HG03571 (cell line): ENCODE data around the gene CCDC92B.

Experiments
- ATAC-seq: cut with Tn5 transposase; IDR thresholded peaks from one replicate; pipeline ENCODE4 v1.9.1; 2021; ENCODE audit not compliant: unreplicated experiment

CCDC92B gene

DNA sequence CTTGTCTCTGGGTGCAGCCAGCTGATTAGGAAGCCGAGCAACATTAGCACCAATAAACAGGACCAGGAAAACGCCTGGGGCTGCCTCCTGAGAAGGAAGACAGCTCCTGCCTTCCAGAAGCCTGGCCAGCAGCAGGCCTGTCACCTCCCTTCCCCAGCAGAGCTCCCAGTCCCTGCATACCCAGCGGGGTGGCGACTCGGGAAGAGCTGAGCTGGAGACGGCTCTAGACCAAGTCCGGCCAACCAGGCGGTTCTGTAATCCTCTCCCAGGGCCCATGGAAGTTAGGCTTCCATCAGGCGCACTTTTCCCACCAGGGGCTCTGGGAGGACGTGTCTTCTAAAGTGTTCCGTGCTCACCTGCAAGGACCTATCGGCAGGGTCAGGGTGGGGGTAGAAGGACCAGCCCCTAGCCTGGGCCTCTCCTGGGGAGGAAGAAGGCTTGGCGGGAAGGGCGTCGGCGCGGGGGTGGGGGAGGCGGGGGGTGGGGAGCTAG lies 25.9 kb downstream of the CCDC92B start:
- ATAC-seq: no peak

DNA sequence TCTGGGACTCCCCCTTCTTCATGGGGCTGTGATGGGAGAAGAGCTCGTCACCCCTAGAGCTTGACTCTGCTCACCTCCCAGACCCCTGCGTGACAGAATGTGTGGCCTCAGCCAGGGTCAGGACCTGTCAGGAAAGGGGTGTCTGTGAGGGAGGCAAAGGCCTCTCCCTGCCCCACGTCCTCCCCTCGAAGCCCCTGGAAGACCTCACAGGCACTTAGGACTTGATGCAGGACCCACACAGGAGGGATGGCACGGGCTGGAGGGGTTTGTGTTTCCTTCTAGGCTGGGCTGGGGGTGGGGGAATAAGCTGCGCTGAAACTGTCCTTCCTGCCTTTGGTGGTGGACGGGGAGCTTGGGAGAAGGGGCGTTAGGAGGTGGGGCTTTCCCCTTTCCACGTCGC lies 26.8 kb downstream of the CCDC92B start:
- no peak for ATAC-seq

DNA sequence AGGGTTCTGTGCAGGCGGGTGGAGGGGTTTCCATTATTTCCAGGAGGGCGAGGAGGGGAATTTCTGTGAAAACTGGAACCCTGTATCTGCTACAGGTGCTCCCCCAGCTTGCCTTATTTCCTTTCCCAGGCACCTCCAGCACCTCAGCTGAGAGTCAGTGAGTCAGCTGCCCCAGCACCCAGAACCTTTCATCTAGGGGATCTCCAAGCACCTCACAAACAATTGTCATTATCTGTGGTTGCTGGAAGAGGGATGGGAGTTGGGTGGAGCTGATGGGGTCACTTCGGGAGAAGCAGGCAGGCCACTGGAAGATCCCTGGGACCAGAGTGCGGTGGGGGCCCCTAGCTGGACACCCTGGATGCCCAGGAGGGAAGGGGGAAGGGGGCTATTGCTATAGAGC lies 27.8 kb downstream of the CCDC92B start:
- ATAC-seq: no peak

DNA sequence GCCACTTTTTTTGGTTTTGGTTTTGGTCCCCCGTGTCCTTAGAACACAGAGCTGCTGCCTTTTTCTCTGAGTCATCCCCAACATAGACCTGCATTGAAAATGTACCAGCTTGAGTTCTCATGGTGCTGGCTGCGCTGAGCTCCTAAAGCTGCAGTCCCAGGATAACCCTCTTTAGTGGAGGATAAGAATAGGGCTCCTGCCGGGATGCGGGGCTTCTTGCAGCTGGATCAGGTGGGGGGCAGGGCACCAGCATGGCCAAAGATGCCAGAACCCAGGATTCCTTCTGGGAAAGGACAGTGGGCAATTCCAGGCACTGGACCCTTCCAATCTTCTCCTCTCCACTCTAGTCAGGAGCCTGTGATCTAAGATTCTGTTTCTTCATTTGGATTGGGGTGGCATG lies 29.6 kb downstream of the CCDC92B start:
- no peak for ATAC-seq

DNA sequence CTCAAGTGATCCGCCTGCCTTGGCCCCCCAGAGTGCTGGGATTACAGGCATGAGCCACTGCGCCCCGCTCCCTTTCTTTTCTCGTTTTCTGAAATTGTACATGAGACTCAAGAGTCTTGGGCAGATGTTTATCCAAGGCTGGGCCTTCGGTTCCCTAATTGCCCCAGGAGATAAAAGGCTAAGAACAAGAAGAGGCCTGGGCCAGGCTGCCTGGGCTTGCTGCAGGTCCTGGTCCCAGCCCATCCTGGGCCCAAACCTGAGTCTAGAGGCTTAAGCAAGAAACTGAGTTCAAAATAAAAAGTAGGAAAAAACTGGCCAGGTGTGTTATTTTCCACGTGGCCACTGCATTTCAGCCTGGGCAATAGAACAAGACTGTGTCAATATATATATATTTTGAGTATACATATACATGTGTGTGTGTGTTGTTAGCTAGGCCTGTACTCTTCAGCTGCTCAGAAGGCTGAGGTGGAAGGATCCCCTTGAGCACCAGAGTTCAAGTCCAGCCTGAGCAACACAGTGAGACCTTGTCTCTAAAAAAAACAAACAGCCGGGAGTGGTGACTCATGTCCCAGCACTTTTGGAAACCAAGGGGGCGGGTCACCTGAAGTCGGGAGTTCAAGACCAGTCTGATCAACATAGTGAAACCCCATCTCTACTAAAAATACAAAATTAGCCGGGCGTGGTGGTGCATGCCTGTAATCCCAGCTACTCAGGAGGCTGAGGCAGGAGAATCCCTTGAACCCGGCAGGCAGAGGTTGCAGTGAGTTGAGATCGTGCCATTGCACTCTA lies 31.1 kb downstream of the CCDC92B start:
- ATAC-seq: no peak

DNA sequence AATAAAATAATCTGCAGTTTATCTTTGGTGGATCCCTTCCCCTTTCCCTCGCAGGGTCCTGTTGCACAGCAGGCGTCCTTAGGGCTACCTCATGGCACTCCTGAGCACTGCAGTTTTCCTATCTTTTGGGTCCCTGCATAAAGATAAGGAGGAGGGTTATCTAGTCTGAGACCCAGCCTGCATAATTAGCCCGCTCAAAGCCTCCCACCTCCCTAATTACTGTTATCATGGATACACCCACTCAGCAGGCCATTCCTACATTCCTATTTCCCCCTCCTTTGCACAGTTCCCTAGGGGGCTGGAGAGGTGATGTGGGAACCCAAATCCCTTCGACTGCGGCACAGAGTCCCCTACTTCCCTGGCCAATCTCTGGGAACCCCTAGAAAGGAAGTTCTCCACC lies 32.8 kb downstream of the CCDC92B start:
- no peak for ATAC-seq

DNA sequence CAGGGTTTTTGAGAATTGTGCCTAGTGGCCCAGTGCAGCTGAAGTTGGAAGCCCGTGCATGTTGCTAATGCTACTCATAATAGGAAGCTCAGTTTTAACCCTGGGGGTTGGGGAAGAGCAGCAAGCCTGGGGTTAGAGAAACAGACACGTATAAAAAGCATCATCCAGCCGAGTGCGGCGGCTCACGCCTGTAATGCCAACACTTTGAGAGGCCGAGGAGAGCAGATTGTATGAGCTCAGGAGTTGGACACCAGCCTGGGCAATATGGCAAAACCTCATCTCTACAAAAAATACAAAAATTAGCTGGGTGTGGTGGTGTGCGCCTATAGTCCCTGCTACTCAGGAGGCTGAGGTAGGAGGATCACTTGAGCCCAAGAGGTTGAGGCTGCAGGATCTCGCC lies 35.6 kb downstream of the CCDC92B start:
- no peak for ATAC-seq

DNA sequence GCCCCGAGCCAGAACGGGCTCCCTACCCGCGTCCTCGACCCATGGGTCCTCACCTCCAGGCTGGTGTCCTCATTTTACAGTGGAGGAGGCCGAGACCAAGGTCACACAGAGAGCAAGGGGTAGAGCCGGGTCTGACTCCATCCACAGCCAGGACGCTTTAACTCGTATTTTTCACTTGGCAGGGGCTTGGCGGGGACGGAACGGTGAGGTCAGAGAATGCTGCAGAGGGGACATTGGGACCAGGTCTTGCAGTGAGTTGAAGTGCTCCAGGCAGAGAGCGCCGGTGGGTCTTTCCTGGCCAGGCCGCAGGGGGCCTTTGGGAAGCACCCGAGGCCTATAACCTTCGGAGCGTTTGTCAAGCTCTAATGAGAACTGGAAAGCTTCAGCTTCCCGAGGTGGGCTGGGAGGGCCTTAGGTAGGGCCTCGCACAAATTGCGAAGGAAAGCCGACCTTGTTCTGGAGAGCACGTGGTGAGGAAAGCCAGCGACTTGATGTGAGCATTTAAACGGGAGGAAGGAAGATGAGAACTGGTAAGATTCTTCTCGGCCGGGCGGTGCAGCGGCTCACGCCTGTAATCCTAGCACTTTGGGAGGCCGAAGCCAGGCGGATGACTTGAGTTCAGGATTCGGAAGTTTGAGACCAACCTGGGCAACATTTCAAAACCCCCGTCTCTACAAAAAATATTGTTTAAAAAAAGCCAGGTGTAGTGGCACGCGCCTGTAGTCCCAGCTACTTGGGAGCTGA lies 37.0 kb downstream of the CCDC92B start:
- no peak for ATAC-seq

DNA sequence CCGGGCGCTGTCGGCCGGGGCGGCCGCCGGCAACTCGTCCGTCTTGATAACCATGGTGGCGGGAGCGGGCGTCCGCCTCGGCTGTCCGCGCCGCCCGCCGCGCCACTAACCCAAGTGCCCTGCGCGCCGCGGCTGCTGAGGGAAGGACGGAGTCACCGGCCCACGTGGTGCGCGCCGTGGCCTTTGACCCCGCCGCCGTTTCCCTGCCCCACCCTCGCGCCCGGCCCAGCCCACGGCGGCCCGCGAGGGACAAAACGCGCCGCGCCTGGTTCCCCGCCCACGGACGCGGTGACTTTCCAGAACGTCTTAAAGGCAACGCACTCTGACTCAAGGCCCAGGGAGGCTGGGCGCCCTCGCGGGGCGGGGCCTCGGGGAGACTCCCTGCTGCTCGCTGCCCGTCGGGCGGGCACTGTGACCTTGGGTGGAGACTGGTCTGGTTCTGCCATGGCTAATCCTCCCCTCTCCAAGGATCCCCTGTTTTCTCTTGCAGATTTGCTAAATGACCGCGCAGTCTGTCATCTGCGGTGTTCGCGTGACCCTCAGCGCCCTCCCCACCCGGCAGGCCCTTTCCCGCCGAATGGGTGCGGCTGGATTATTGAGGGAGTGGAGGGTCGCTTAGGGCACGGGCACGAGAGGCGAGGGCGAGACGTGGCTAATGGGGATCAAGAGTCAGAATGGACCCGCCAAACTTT lies 37.7 kb downstream of the CCDC92B start, which contains the start of gene CLUH:
Gene CLUH, minus strand, starts transcription at position 157 of the 692 bp plus-strand sequence. Its CDS starts 103 bp downstream, at position 54.
- ATAC-seq: peak; percentile 52

DNA sequence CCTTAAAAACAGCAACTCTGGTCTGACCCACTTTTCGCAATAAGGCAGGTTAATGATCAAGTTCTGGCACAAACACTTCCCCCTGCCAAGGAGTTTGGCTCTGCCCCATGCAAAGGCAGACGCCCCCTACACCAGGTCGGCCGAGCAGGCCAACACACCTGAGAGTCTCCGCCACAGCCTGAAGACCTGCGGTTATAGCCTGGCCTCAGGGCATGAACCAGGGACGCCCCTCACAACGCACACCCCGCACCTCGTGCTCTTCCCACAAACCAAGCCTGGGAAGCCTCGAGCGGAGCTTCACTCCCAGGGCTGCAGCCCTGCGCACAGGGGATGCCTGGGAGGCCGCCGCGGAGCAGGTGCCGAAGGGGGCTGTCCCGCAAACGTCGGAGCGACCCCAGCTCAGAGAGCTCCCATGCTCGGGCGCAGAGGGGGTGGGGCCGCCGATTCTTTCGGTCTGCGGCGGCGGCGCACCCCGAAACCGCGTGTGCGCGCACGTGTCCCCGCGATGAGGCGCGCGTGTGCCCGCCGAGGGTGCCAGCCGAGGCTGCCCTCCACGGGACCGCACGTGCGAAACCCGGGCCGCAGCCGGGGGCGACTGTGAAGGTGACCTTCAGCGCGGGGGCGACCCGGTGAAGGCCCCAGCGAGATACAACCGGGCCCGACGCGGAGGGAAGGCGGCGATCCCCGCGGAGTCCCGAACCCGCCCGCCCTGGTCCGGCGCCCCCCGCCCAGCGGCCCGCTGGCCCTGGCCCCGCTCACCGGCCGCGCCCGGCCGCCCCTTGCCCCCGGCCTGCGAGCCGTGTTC lies 38.4 kb downstream of the CCDC92B start:
- ATAC-seq: peak; percentile 7

DNA sequence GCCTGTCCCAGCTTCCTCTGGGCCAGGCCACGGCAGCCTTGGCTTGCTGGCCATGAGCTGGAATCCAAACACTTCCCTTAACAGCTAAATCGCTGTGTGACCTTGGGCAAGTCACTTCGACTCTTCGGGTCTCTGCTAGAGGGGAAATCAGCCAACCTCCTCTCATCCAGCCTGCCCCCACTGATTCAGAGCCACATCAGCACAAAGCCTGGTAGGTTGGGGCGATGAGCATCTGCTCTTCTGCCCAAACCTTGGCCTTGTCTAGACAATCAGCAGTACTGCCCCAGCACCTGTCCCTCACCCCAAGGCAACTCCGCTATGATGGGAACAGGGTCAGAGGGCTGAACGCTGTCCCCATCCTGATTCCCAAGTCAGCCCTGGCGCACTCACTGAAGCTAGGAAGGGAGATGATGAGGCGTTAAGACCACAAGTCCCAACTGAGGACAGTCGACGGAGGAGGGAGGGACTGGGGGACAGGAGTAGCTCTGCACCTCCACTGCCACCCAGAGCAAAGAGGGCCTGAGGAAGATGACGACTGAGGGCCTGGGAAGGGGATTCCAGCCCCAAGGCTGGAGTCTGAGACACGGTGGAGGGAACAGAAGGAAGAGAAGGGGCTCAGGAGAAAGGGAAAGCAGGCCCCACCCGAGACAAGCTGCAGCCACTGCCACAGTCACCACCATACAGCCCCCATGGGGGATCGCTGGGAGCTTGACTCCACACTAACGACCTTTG lies 39.2 kb downstream of the CCDC92B start:
- ATAC-seq: no peak

DNA sequence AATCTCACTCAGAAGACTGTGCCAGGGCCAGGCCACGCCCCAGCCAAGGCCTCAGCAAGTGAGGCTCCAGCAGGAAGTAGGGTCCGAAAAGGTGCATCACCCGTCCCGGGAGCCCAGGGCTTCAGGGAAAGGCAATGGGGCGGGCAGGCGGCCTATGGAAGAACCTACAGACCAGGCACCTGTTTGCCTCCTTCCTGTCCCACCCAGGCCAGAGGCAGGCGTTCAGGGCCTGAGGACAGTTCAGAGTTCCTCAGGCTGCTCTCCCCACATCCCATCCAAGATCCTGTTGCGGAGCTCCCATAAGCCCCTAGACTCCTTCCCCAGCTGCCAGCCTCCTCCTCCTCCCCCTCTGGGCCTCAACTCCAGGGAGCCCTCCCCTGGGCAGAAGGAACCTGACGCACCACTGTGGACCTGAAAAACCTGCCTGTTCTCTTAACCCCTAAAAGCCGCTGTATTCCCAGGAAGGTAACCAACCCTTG lies 40.2 kb downstream of the CCDC92B start:
- ATAC-seq: no peak

DNA sequence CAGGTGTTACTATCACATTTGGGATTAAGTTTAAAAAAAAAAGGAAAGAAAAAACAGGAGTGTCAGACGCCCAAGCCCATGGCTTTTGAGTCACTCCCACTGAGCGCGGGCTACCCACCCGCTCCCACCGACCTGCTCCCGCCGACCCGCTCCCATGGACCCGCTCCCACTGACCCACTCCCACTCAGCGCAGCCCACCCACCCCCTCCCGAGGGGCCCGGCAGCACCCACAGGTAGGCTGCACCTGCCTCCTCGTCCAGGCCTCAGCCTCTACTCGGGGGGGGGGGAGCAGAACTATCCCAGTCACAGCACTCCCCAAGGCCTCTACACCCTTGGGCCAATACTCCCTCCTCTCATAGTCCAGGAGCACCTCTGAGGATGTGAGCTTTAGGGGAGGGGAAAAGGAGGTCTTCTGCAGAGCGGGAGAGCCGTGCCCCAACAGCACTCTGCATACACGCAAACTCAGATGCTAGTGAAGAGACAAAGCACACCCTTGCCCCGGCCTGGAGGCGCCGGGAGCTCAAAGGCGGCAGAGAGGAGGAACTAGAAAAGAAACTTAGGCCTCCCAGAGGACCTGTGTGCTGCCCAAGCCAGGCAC lies 40.8 kb downstream of the CCDC92B start:
- ATAC-seq: no peak

DNA sequence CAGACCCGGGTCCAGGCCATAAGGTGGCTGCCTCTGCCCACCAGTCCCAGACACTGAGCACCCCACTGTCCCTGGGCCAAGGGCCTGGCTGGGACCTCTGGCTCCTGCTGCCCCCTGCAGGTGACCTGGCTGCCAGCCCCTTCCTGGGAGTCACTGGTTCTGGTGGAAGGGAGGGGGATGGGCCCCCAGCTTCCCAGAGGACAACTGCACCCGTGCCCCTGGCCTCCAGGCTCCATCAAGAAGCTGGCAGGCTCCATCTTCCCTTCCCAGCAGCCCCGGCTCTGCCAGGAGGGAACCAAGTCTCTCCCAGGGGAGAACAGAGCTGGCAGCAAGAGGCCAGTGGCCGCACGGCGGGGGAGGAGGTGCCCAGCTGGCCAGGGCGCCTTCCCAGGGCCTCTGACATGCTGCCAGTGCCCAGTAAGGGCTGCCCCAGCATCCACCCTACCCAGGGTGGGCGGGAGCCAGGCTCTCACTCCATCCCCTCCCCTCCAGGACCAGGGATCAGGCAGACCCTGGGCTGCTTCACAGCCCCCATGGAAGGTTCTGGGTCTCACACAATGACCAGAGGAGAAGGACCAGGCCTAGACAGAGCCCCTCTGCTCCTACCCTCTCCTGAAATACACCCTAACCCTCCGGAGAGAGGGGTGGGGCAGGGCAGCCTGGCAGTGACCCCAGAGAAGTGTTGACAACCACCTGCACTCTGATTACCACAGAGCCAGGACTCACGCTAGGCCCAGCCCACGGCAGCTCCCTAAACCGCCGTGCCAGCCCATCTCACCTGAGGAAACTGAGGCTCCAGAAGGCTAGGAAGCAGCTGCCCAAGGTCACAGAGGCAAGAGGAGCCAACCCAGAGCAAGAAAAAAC lies 41.5 kb downstream of the CCDC92B start:
- no peak for ATAC-seq

DNA sequence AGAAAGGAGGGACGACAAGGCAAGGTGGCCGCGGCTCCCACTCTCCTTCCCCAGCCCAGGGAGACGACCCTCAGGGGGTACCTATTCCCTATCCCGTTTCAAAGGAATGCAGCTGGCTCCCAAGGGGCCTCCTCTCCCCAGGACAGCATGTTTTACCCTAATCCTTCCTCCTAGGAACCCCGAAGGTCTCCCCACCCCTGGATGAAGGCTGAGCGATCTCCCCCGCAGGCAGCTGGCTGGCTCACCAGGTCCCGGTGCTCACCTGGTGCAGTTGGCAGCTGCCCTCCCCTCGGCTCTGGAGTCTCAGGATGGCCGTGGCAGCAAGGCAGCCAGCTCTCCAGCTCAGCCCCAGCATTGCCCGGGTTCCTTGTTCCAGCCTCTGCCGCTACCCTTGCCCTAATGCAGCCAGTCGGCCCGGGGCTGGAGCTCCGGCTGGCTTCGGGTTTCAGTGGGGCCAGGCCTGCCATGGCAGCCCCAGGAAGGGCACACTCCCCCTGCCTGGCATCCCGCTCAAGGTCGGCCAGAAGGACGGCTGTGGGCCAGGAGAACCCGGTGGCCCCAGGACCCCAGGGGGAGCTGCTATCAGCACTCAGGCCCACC lies 42.4 kb downstream of the CCDC92B start:
- ATAC-seq: no peak

DNA sequence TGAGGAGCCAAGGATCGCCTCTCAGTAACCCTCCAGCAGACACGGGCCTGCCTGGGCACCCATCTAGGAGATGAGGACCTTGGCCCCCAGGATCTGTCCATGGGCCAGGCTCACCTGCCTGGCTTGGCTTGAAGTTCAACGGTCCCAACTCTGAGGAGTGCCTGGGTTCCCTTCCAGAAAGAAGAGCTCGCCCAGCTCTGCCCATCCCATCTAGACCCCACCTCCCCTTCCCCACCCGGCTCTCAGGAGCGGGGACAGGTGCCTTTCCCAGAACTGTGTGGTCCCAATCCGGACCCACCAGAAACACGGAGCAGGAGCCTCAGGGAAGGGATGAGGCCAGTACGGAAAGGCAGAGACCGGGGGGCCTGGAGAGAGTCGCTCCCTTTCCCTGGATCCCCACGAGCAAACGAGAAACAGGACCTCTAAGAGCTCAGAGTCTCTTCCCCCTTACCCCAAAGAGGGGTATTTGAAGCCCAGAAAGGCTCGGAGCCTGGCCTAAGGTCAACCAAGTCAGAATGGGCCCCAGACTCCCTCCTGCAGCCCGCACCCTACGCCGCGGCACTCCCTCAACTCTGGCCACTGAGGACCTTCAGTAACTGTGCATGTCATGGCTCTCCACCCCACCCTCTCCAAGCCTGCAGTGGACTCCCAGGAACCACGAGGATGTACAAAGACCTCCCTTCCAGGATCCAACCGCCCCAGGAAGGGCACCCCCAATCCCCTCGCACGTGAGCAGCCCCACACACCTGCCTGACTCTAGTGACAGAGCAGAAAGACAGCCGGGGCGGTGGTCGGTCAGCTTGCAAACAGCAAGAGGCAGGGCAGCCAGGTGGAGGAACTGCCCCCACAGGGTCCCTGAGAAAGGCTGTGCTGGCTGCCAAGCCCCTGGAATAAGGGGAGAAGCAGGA lies 43.3 kb downstream of the CCDC92B start:
- no peak for ATAC-seq

DNA sequence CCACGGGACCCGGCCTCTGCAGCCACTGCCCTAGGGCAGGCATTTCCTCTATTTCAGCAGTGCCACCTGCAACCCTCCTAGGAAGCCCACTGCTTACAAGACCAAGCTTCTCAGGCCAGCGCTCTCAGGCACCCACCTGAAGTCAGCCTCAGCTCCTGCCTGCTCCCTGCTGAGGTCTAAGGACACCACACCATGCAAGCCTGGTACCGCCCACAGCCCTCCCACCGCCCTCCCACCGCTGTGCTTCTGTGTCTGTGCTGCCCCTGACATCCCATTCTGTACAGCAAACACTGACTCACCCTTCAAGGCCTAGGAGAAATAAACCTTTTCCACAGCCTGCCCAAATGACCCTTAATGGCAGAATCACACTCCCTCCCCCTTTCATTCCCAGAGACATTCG lies 44.2 kb downstream of the CCDC92B start:
- no peak for ATAC-seq
